OCI-LY7 (cell line): Measurements from ENCODE around the gene TGM2. TPM values are rescaled to one million over a fixed set of nuclear protein-coding genes. Genes with fewer than 3 reads are reported as not detected.

Source experiments
- BruUV-seq: library from RNA; stranded (reverse); fragments of 400-500 nt; replicated peaks from 2 replicates; lab custom pipeline; 2021; lab: Mats Ljungman, UMichigan
- CTCF ChIA-PET: fragments of 300-600 bp; sonication (Branson Sonifier 250); formaldehyde crosslinking; loops from one replicate; lab custom pipeline; 2022; ENCODE audit warnings: antibody characterized with exemption; ENCODE audit not compliant: unreplicated experiment; lab: Charles Lee
- POLR2A ChIA-PET: fragments of 300-600 bp; sonication (Branson Sonifier 250); formaldehyde crosslinking; loops from one replicate; lab custom pipeline; 2022; ENCODE audit warnings: antibody characterized with exemption; lab: Charles Lee
- DNase-seq: peaks from one replicate; pipeline ENCODE4 v3.0.0-alpha.2; 2015; ENCODE audit warnings: low spot score
- H2AFZ ChIP-seq: fragments of 200-600 bp; sonication (generic), shearing (Covaris generic); 2 replicates; pipeline ENCODE4 v1.6.1; 2014; ENCODE audit warnings: mild to moderate bottlenecking, antibody characterized with exemption, low read length, moderate library complexity
- H3K27ac ChIP-seq: fragments of 200-600 bp; sonication (generic); 2 replicates; pipeline ENCODE4 v1.5.1; 2014; ENCODE audit warnings: mixed run types, low read depth, mild to moderate bottlenecking, moderate library complexity, low read length, inconsistent platforms; ENCODE audit not compliant: poor library complexity, severe bottlenecking
- H3K36me3 ChIP-seq: fragments of 200-600 bp; sonication (generic); 2 replicates; pipeline ENCODE4 v1.6.1; 2014; ENCODE audit warnings: mild to moderate bottlenecking, antibody characterized with exemption, low read length, moderate library complexity, mixed read lengths; ENCODE audit not compliant: insufficient read depth
- H3K4me1 ChIP-seq: fragments of 200-600 bp; sonication (generic); 2 replicates; pipeline ENCODE4 v1.5.1; 2014; ENCODE audit warnings: mild to moderate bottlenecking, low read length; ENCODE audit not compliant: insufficient read depth, poor library complexity, severe bottlenecking
- H3K4me2 ChIP-seq: fragments of 200-600 bp; sonication (generic); 2 replicates; pipeline ENCODE4 v1.6.1; 2014; ENCODE audit warnings: mild to moderate bottlenecking, low read length
- H3K4me3 ChIP-seq: fragments of 200-600 bp; sonication (generic); 2 replicates; pipeline ENCODE4 v1.5.1; 2014; ENCODE audit warnings: mild to moderate bottlenecking, low read depth, low read length; ENCODE audit not compliant: poor library complexity, severe bottlenecking
- H3K79me2 ChIP-seq: fragments of 200-600 bp; sonication (generic); 2 replicates; pipeline ENCODE4 v1.6.1; 2016; ENCODE audit warnings: low read depth, mild to moderate bottlenecking, low read length, moderate library complexity, mixed read lengths; ENCODE audit not compliant: insufficient read depth
- H3K9me2 ChIP-seq: fragments of 200-600 bp; sonication (generic); 2 replicates; pipeline ENCODE4 v1.6.1; 2016; ENCODE audit warnings: mild to moderate bottlenecking, low read length, mixed read lengths; ENCODE audit not compliant: insufficient read depth
- H3K9me3 ChIP-seq: fragments of 200-600 bp; sonication (generic); 2 replicates; pipeline ENCODE4 v1.6.1; 2014; ENCODE audit warnings: mild to moderate bottlenecking, mixed run types, low read length, mixed read lengths
- H4K20me1 ChIP-seq: fragments of 200-600 bp; sonication (generic); 2 replicates; pipeline ENCODE4 v1.6.1; 2014; ENCODE audit warnings: mild to moderate bottlenecking, antibody characterized with exemption, low read length, moderate library complexity, mixed read lengths; ENCODE audit not compliant: insufficient read depth
- EZH2phosphoT487 ChIP-seq: fragments of 200-600 bp; sonication (generic); IDR thresholded peaks from 2 replicates; pipeline ENCODE4 v1.6.1; 2018; ENCODE audit warnings: low read depth, borderline replicate concordance, mild to moderate bottlenecking, mixed run types, antibody characterized with exemption, low read length, moderate library complexity, mixed read lengths
- intact Hi-C: fragments of 100-400 bp; cut with micrococcal nuclease; formaldehyde crosslinking; loops from one replicate; pipeline ENCODE4 v1.10.0; 2022; ENCODE audit not compliant: unreplicated experiment
- total RNA-seq, 2 experiments: library from RNA; depleted of rRNA in 1 of 2; stranded (reverse); fragments of >200 nt in 1 of 2; shearing (Covaris generic) in 1 of 2; gene quantifications; 2 replicates each; pipeline ENCODE4 v1.2.3, GENCODE V29; 2014 to 2022
- TF ChIP-seq, protein P1 (sequence below): fragments of 200-600 bp; sonication (generic); conservative IDR thresholded peaks from 2 replicates; pipeline ENCODE4 v1.5.1; 2014; ENCODE audit warnings: mild to moderate bottlenecking, antibody characterized with exemption, low read length, moderate library complexity, mixed read lengths

The TGM2 gene
- total RNA-seq, 2 experiments from 2014 or later = not detected

- Histone ChIP-seq H3K9me3 (no peaks in the 10 kb centered on the region), H3K79me2 (no peaks in the 10 kb centered on the region), H3K4me1 (no peaks in the 10 kb centered on the region), H4K20me1 (no peaks in the 10 kb centered on the region), H3K9me2 (no peaks in the 10 kb centered on the region), H2AFZ (no peak overlapping the region), H3K4me2 (no peak overlapping the region), H3K36me3 (no peaks in the 10 kb centered on the region), H3K4me3 (no peak overlapping the region), H3K27ac (no peak overlapping the region)
- TF ChIP-seq, protein P1, sequence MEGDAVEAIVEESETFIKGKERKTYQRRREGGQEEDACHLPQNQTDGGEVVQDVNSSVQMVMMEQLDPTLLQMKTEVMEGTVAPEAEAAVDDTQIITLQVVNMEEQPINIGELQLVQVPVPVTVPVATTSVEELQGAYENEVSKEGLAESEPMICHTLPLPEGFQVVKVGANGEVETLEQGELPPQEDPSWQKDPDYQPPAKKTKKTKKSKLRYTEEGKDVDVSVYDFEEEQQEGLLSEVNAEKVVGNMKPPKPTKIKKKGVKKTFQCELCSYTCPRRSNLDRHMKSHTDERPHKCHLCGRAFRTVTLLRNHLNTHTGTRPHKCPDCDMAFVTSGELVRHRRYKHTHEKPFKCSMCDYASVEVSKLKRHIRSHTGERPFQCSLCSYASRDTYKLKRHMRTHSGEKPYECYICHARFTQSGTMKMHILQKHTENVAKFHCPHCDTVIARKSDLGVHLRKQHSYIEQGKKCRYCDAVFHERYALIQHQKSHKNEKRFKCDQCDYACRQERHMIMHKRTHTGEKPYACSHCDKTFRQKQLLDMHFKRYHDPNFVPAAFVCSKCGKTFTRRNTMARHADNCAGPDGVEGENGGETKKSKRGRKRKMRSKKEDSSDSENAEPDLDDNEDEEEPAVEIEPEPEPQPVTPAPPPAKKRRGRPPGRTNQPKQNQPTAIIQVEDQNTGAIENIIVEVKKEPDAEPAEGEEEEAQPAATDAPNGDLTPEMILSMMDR = no peak
- TF ChIP-seq EZH2phosphoT487 = no peak
- DNase-seq = no peak
- intact Hi-C loops = no loop called here
- ChIA-PET POLR2A (no interaction called here), CTCF (no interaction called here)
- no TSS peak for BruUV-seq
Measured at GRCh38 chr20:38148328-38149102, 16.6 kb downstream of the TGM2 start.

- Histone ChIP-seq H3K4me3 (no peak overlapping the region), H3K9me2 (no peaks in the 10 kb centered on the region), H3K4me1 (no peaks in the 10 kb centered on the region), H2AFZ (no peak overlapping the region), H3K79me2 (no peaks in the 10 kb centered on the region), H3K4me2 (no peak overlapping the region), H4K20me1 (no peaks in the 10 kb centered on the region), H3K9me3 (no peaks in the 10 kb centered on the region), H3K27ac (no peak overlapping the region), H3K36me3 (no peaks in the 10 kb centered on the region)
- DNase-seq = no peak
- ChIA-PET CTCF (no interaction called here), POLR2A (interaction anchor here (0.6 kb wide), 1 partner anchor 74 kb away, joined by 3 read pairs; no protein-coding TSS in a partner anchor)
- no peak for TF ChIP-seq EZH2phosphoT487
- TF ChIP-seq, protein P1 = no peak
- intact Hi-C loops = no loop called here
- BruUV-seq = no TSS peak
Measured at GRCh38 chr20:38147751-38148150, 17.3 kb downstream of the TGM2 start.

DNA sequence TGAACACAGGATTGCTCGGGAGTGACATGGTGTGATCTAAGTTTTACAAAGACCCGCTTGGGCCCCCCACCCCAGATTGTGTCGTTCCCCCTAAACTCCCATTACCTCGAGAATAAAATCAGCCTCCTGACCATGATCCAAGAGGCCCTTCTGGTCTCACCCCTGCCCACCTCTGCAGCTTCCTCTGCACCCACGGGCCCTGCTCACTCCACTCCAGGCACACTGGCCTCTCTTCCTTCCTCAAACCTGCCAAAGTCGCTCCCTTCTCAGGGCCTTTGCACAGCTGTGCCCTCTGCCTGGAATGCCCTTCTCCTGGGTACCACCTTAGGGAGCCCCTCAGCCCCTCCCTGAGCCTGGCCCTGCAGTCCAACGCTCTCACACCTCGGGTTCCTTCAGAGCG, 17.9 kb downstream of the TGM2 start:
- no peak for TF ChIP-seq EZH2phosphoT487
- TF ChIP-seq, protein P1 = no peak
- CTCF ChIA-PET = interaction anchor here (0.6 to 0.7 kb wide), 2 partner anchors 77 to 126 kb away, joined by 3 to 8 read pairs; no protein-coding TSS in a partner anchor
- no peaks in the 10 kb centered on the region for H3K79me2 ChIP-seq
- H4K20me1 ChIP-seq = no peaks in the 10 kb centered on the region
- no peak overlapping the region for H2AFZ ChIP-seq
- no peaks in the 10 kb centered on the region for H3K9me3 ChIP-seq
- intact Hi-C loops = no loop called here
- H3K9me2 ChIP-seq = no peaks in the 10 kb centered on the region
- BruUV-seq = no TSS peak
- DNase-seq = no peak
- no peak overlapping the region for H3K4me2 ChIP-seq
- H3K4me3 ChIP-seq = no peak overlapping the region
- POLR2A ChIA-PET = interaction anchor here (0.6 kb wide), 1 partner anchor 74 kb away, joined by 3 read pairs; no protein-coding TSS in a partner anchor
- no peaks in the 10 kb centered on the region for H3K36me3 ChIP-seq
- no peaks in the 10 kb centered on the region for H3K4me1 ChIP-seq
- H3K27ac ChIP-seq = no peak overlapping the region
